ENCODE measurements around the gene RFX1.
A peak's percentile ranks its signal among the peaks of the same experiment; 100 is the strongest.
"Not testable (repeated sequence)": the region's sequence is repeated elsewhere in the genome, so short reads cannot be mapped to it uniquely, and the experiment has no call there.

DNA sequence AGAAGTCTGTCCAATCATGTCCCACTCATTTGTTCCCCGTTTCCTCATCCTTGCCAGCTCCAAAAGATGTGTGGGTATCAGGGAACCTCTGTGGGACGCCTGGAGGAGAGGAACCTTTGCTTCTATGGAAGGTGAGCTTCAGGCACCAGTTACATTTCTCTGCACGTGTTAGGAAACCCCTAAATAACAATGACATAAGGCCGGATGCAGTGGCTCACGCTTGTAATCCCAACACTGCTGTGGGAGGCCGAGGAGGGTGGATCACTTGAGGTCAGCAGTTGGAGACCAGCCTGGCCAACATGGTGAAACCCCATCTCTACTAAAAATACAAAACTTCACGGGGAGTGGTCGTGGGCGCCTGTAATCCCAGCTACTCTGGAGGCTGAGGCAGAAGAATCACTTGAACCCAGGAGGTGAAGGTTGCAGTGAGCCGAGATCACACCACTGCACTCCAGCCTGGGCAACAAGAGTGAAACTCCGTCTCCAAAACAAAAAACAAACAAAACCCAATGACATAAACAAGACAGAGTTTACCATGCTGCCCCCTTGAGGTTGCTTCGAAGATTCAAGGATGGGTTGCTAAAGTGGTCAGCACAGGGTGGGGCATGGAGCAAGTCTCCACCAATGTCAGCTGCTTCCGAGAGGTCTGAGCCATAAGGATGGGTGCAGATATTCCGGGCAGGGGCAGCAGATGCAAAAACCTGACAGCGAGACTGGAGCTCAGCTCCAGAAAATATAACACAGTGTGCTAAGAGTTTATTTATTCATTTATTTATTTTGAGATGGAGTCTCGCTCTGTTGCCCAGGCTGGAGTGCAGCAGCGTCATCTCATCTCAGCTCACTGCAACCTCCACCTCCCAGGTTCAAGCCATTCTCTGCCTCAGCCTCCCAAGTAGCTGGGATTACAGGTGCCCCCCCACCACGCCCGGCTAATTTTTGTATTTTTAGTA is 36.8 kb upstream of the RFX1 start:
- peak; percentile 70 for TF ChIP-seq CTCF (IDR thresholded peaks at IDR 0.05; ENCODE audit: low read depth, low read length)
- TF ChIP-seq EZH2phosphoT487 (IDR thresholded peaks at IDR 0.05; ENCODE audit: low read depth): not testable (repeated sequence)

All from OCI-LY3 (cell line).